B cell (primary cell): Measurements from ENCODE around the gene NEBL. TPM values are rescaled to one million over a fixed set of nuclear protein-coding genes. Genes with fewer than 3 reads are reported as not detected.

Experiments
- ATAC-seq: fragments of 200-7000 bp; cut with Tn5 transposase; one replicate; pipeline ENCODE4 v1.10.0; 2021; ENCODE audit warnings: low read depth, mild to moderate bottlenecking, moderate number of reproducible peaks, moderate library complexity
- CTCF ChIA-PET: fragments of 350-600 bp; sonication (Branson Sonifier 250); formaldehyde crosslinking; loops from one replicate; lab custom pipeline; 2021; ENCODE audit warnings: antibody characterized with exemption, inconsistent platforms; lab: Charles Lee
- POLR2A ChIA-PET: fragments of 350-600 bp; sonication (Branson Sonifier 250); formaldehyde crosslinking; loops from one replicate; lab custom pipeline; 2021; ENCODE audit warnings: antibody characterized with exemption; lab: Charles Lee
- DNase-seq: peaks from one replicate; pipeline ENCODE4 v3.0.0; 2013
- H2AFZ ChIP-seq: 2 replicates; pipeline ENCODE4 v1.6.1; 2012; ENCODE audit warnings: mild to moderate bottlenecking, low read depth, low read length; ENCODE audit not compliant: insufficient read depth, poor library complexity, severe bottlenecking
- H3K27ac ChIP-seq, 2 donors: 1 replicate in 1 of 2; 2 replicates in 1 of 2; pipeline ENCODE4 v1.5.1; 2012 to 2013; ENCODE audit warnings: low read length in 2 of 2, mild to moderate bottlenecking in 2 of 2, moderate library complexity in 1 of 2
- H3K27me3 ChIP-seq, 4 experiments: fragments of 200-600 bp in 1 of 4; sonication (generic) in 1 of 4; replicated peaks in 1 of 4; 1 replicate in 2 of 4; 2 replicates in 2 of 4; pipeline versions ENCODE4 v1.6.1 to v1.7.0; 2013 to 2016; ENCODE audit warnings: low read length in 3 of 4, mild to moderate bottlenecking in 2 of 4, mixed read lengths in 1 of 4, moderate library complexity in 1 of 4; ENCODE audit not compliant: insufficient read depth in 4 of 4, control insufficient read depth in 3 of 4; ENCODE audit errors: control extremely low read depth in 1 of 4
- H3K36me3 ChIP-seq, 2 experiments: replicated peaks in 1 of 2; 1 replicate in 1 of 2; 2 replicates in 1 of 2; pipeline versions ENCODE4 v1.6.1 to v1.7.1; 2013; ENCODE audit warnings: low read length in 1 of 2; ENCODE audit not compliant: insufficient read depth in 2 of 2, control insufficient read depth in 1 of 2; ENCODE audit errors: control extremely low read depth in 1 of 2, extremely low read depth in 1 of 2
- H3K4me1 ChIP-seq, 2 donors: fragments of 200-600 bp in 1 of 2; sonication (generic) in 1 of 2; 1 replicate in 1 of 2; 2 replicates in 1 of 2; pipeline versions ENCODE4 v1.5.1 to v1.6.1; 2013 to 2017; ENCODE audit warnings: low read length in 2 of 2; ENCODE audit not compliant: control insufficient read depth in 2 of 2, insufficient read depth in 2 of 2
- H3K4me2 ChIP-seq: replicated peaks from 2 replicates; pipeline ENCODE3; 2012; ENCODE audit warnings: mild to moderate bottlenecking, low read depth, low read length; ENCODE audit not compliant: poor library complexity, severe bottlenecking
- H3K4me3 ChIP-seq, 5 experiments: fragments of 200-600 bp in 1 of 5; sonication (generic) in 1 of 5; 1 replicate in 3 of 5; 2 replicates in 2 of 5; pipeline versions ENCODE4 v1.5.1 to v1.7.0; 2011 to 2016; ENCODE audit warnings: low read length in 4 of 5, mild to moderate bottlenecking in 4 of 5, low read depth in 2 of 5, control low read depth in 1 of 5, moderate library complexity in 1 of 5; ENCODE audit not compliant: insufficient read depth in 1 of 5; ENCODE audit errors: control extremely low read depth in 1 of 5, extremely low read depth in 1 of 5
- H3K79me2 ChIP-seq: fragments of 200-600 bp; sonication (generic); one replicate; pipeline ENCODE4 v1.6.0; 2016; ENCODE audit warnings: low read length; ENCODE audit not compliant: control insufficient read depth, insufficient read depth
- H3K9ac ChIP-seq: fragments of 200-600 bp; sonication (generic); 2 replicates; pipeline ENCODE4 v1.6.1; 2017; ENCODE audit warnings: mild to moderate bottlenecking, low read length, moderate library complexity
- H3K9me3 ChIP-seq, 3 donors: one replicate each; pipeline versions ENCODE4 v1.6.1 to v1.7.1; 2013; ENCODE audit warnings: low read length in 2 of 3; ENCODE audit not compliant: control insufficient read depth in 2 of 3, insufficient read depth in 1 of 3; ENCODE audit errors: control extremely low read depth in 1 of 3
- H4K20me1 ChIP-seq: 2 replicates; pipeline ENCODE4 v1.6.0; 2012; ENCODE audit warnings: mild to moderate bottlenecking, low read length; ENCODE audit not compliant: insufficient read depth, control insufficient read depth, poor library complexity, severe bottlenecking
- H3K27ac Mint-ChIP-seq: one replicate; pipeline ENCODE4 v1.8.0; 2021; ENCODE audit warnings: mixed read lengths
- H3K27me3 Mint-ChIP-seq: one replicate; pipeline ENCODE4 v1.8.0; 2021; ENCODE audit warnings: mixed read lengths
- H3K4me1 Mint-ChIP-seq: one replicate; pipeline ENCODE4 v1.8.0; 2021; ENCODE audit warnings: mixed read lengths
- H3K4me3 Mint-ChIP-seq: one replicate; pipeline ENCODE4 v1.8.0; 2021; ENCODE audit warnings: mixed read lengths
- H3K9me3 Mint-ChIP-seq: one replicate; pipeline ENCODE4 v1.8.0; 2022; ENCODE audit warnings: mixed read lengths; ENCODE audit not compliant: insufficient read depth
- EZH2 ChIP-seq: IDR thresholded peaks from 2 replicates; pipeline ENCODE4 v1.6.1; 2012; ENCODE audit warnings: borderline replicate concordance, low read depth, mild to moderate bottlenecking, moderate library complexity, low read length; ENCODE audit not compliant: insufficient read depth, poor library complexity, severe bottlenecking
- WGBS: methylation state at CpG from one replicate; pipeline ENCODE4 v1.1.5; 2013; ENCODE audit warnings: missing lambda C conversion rate; ENCODE audit not compliant: insufficient coverage; 5-methylcytosine and 5-hydroxymethylcytosine counted together
- intact Hi-C: fragments of 100-400 bp; cut with micrococcal nuclease; formaldehyde crosslinking; loops from one replicate; pipeline ENCODE4 v1.10.0; 2022
- polyA plus RNA-seq: library from polyadenylated mRNA; depleted of rRNA; stranded (reverse); fragments of >200 nt; gene quantifications from 2 replicates; pipeline ENCODE4 v1.2.3, GENCODE V29; 2012
- total RNA-seq, 2 donors: library from RNA; stranded (reverse); fragments of 120-200 nt in 1 of 2; gene quantifications; 1 replicate in 1 of 2; 2 replicates in 1 of 2; pipeline versions ENCODE4 v1.2.3 to v1.2.4, GENCODE V29; 2013 to 2022
- TF ChIP-seq, protein P1 (sequence below): fragments of 200-600 bp; IDR thresholded peaks from one replicate; pipeline ENCODE4 v1.8.0; 2022; ENCODE audit warnings: antibody characterized with exemption, mild to moderate bottlenecking

NEBL gene
- total and polyA plus RNA-seq, 2 donors (not counting 1 experiment from before 2014, with no cell fraction given): not detected

DNA sequence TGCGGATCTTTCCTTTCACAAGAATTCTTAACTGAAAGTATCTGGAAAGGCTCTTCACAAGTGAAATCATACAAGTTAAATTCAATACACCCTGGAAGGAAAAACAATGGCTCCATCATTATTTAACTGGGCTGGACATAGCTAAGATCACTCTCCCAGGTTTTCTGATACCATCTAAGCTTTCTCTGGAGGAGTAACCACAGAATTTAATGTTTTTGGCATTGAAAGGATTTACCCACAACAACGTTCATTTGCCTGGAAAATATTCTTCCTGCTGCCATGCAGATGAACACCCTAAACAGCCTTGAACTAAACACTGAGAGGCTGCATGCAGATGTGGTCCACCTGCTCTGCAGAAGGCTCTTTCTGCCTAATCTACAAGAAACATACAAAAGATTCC is 4.3 kb downstream of the NEBL start:
- H4K20me1 ChIP-seq: no peaks in the 10 kb centered on the region
- H3K4me3 ChIP-seq: no peak overlapping the region
- H3K79me2 ChIP-seq: no peaks in the 10 kb centered on the region
- no peak overlapping the region for H3K4me3 Mint-ChIP-seq
- no peak overlapping the region for H2AFZ ChIP-seq
- ATAC-seq (no peak), DNase-seq (no peak)
- H3K36me3 ChIP-seq: no peaks in the 10 kb centered on the region
- H3K27ac ChIP-seq: no peak overlapping the region
- intact Hi-C loops: no loop called here
- H3K4me1 ChIP-seq: no peaks in the 10 kb centered on the region
- H3K9ac ChIP-seq: no peak overlapping the region
- H3K9me3 Mint-ChIP-seq: no peaks in the 10 kb centered on the region
- H3K27me3 ChIP-seq: no peaks in the 10 kb centered on the region
- 25% methylated on average over 1 of the region's 2 CpGs for WGBS
- POLR2A ChIA-PET: no interaction called here
- no peak overlapping the region for H3K4me2 ChIP-seq
- no peaks in the 10 kb centered on the region for H3K4me1 Mint-ChIP-seq
- CTCF ChIA-PET: no interaction called here
- TF ChIP-seq EZH2: no peak
- TF ChIP-seq, protein P1, sequence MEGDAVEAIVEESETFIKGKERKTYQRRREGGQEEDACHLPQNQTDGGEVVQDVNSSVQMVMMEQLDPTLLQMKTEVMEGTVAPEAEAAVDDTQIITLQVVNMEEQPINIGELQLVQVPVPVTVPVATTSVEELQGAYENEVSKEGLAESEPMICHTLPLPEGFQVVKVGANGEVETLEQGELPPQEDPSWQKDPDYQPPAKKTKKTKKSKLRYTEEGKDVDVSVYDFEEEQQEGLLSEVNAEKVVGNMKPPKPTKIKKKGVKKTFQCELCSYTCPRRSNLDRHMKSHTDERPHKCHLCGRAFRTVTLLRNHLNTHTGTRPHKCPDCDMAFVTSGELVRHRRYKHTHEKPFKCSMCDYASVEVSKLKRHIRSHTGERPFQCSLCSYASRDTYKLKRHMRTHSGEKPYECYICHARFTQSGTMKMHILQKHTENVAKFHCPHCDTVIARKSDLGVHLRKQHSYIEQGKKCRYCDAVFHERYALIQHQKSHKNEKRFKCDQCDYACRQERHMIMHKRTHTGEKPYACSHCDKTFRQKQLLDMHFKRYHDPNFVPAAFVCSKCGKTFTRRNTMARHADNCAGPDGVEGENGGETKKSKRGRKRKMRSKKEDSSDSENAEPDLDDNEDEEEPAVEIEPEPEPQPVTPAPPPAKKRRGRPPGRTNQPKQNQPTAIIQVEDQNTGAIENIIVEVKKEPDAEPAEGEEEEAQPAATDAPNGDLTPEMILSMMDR: no peak
- no peaks in the 10 kb centered on the region for H3K9me3 ChIP-seq
- peaks cover 17% of the 10 kb centered on the region for H3K27me3 Mint-ChIP-seq
- no peak overlapping the region for H3K27ac Mint-ChIP-seq

DNA sequence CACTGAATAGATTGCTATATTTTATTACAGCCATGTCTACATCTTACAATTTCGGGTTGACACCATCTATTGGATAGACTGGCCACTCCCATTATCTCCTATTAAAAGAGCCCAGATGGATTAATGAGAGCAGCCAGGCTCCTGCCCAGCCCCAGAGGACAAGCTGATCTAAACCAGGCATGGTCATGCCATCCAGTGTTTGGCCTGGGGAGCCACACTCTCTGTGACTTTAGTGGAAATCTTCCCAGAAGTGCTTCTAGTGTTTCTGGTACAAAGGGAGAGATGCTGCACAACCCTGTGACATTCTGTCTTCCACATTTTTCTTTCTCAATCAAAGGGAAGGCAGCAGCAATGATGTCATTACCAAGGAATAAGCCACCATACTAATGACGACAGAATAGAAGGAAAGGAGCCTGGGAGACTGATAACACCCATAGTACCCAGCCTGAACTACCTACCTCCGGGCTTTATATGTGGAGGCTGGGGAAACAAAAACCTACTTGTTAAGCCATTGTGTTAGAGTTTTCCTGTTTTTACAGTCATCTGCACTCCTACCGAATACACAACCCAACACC is 5.0 kb downstream of the NEBL start:
- Histone ChIP-seq H2AFZ (no peak overlapping the region), H3K4me2 (no peak overlapping the region), H3K79me2 (no peaks in the 10 kb centered on the region), H3K9me3 (no peaks in the 10 kb centered on the region), H3K4me3 (no peak overlapping the region), H3K27me3 (no peaks in the 10 kb centered on the region), H3K9ac (no peak overlapping the region), H3K4me1 (no peaks in the 10 kb centered on the region), H3K27ac (no peak overlapping the region), H3K36me3 (no peaks in the 10 kb centered on the region), H4K20me1 (no peaks in the 10 kb centered on the region)
- WGBS: 72% methylated on average over 2 of the region's 4 CpGs
- ChIA-PET POLR2A (no interaction called here), CTCF (no interaction called here)
- no peak for ATAC-seq
- H3K4me1 Mint-ChIP-seq: no peaks in the 10 kb centered on the region
- no peak overlapping the region for H3K27ac Mint-ChIP-seq
- no peak overlapping the region for H3K4me3 Mint-ChIP-seq
- peaks cover 17% of the 10 kb centered on the region for H3K27me3 Mint-ChIP-seq
- H3K9me3 Mint-ChIP-seq: no peaks in the 10 kb centered on the region
- intact Hi-C loops: no loop called here
- TF ChIP-seq, protein P1: no peak
- no peak for TF ChIP-seq EZH2
- DNase-seq: no peak
